ENCODE measurements around the gene EDIL3. TPM values are rescaled to one million over a fixed set of nuclear protein-coding genes. Genes with fewer than 3 reads are reported as not detected.

EDIL3 gene
- total RNA-seq, 1 experiment from 2014 or later = 7.2 TPM

DNA sequence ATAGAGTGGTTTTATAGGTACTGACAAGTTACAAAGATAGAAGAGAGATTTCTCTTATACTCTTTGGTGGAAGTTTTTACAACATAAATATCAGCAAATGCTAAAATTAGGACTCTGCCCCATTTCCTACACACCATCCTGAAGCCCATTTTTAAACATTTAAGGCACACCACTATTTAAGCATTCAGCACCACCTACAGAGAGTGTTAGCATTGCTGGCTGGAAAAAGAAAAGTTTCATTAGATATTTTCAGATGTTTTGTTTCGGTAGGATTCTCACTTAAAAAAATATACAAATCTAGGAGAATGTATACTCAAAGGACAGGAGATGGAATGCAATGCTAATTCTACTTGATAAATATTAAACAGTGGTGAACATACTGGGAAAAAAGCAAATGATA lies 471.1 kb downstream of the EDIL3 start:
- H3K27ac ChIP-seq = no peak overlapping the region
- H3K4me3 ChIP-seq = no peak overlapping the region
- no TSS peak for BruUV-seq (replicated peaks)
- TF ChIP-seq EZH2 (IDR thresholded peaks at IDR 0.05; ENCODE audit: low read depth) = no peak
- TF ChIP-seq, protein P1, sequence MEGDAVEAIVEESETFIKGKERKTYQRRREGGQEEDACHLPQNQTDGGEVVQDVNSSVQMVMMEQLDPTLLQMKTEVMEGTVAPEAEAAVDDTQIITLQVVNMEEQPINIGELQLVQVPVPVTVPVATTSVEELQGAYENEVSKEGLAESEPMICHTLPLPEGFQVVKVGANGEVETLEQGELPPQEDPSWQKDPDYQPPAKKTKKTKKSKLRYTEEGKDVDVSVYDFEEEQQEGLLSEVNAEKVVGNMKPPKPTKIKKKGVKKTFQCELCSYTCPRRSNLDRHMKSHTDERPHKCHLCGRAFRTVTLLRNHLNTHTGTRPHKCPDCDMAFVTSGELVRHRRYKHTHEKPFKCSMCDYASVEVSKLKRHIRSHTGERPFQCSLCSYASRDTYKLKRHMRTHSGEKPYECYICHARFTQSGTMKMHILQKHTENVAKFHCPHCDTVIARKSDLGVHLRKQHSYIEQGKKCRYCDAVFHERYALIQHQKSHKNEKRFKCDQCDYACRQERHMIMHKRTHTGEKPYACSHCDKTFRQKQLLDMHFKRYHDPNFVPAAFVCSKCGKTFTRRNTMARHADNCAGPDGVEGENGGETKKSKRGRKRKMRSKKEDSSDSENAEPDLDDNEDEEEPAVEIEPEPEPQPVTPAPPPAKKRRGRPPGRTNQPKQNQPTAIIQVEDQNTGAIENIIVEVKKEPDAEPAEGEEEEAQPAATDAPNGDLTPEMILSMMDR (conservative IDR thresholded peaks at IDR 0.05) = no peak
- CTCF ChIA-PET = no interaction called here
- H4K20me1 ChIP-seq (ENCODE audit: insufficient read depth) = no peaks in the 10 kb centered on the region
- H3K9me3 ChIP-seq (ENCODE audit: insufficient read depth, low read depth) = no peaks in the 10 kb centered on the region
- H3K79me2 ChIP-seq (ENCODE audit: low read depth) = no peaks in the 10 kb centered on the region
- POLR2A ChIA-PET (ENCODE audit: unreplicated experiment) = no interaction called here
- no peak overlapping the region for H2AFZ ChIP-seq
- H3K4me2 ChIP-seq = no peak overlapping the region
- H3K9me2 ChIP-seq (ENCODE audit: insufficient read depth) = no peaks in the 10 kb centered on the region
- no peaks in the 10 kb centered on the region for H3K27me3 ChIP-seq (ENCODE audit: insufficient read depth, low read depth)
- no peaks in the 10 kb centered on the region for H3F3A ChIP-seq (ENCODE audit: insufficient read depth, low read depth)
- intact Hi-C loops (cut with micrococcal nuclease; ENCODE audit: unreplicated experiment) = no loop called here
- H3K4me1 ChIP-seq (replicated peaks; ENCODE audit: insufficient read depth) = no peaks in the 10 kb centered on the region
- no peaks in the 10 kb centered on the region for H3K36me3 ChIP-seq (ENCODE audit: low read depth)
- no peak for DNase-seq

- CTCF ChIA-PET = no interaction called here
Measured at GRCh38 chr5:83911367-83911919, 473.2 kb downstream of the EDIL3 start.

GRCh38 chr5:83900306-83900705 lies 484.4 kb downstream of the EDIL3 start:
- intact Hi-C loops (cut with micrococcal nuclease; ENCODE audit: unreplicated experiment) = no loop called here
- H3K27me3 ChIP-seq (ENCODE audit: insufficient read depth, low read depth) = no peaks in the 10 kb centered on the region
- H3K79me2 ChIP-seq (ENCODE audit: low read depth) = no peaks in the 10 kb centered on the region
- TF ChIP-seq, protein P1 (conservative IDR thresholded peaks at IDR 0.05) = no peak
- no peak for TF ChIP-seq EZH2 (IDR thresholded peaks at IDR 0.05; ENCODE audit: low read depth)
- no peaks in the 10 kb centered on the region for H4K20me1 ChIP-seq (ENCODE audit: insufficient read depth)
- no peak overlapping the region for H3K4me3 ChIP-seq
- DNase-seq = no peak
- no peak overlapping the region for H3K27ac ChIP-seq
- no peaks in the 10 kb centered on the region for H3K9me3 ChIP-seq (ENCODE audit: insufficient read depth, low read depth)
- ChIA-PET CTCF (interaction anchor here (0.5 kb wide), 1 partner anchor 186 kb away, joined by 3 read pairs; no protein-coding TSS in a partner anchor), POLR2A (ENCODE audit: unreplicated experiment) (interaction anchor here (0.6 kb wide), 1 partner anchor 101 kb away, joined by 7 read pairs; no protein-coding TSS in a partner anchor)
- no peaks in the 10 kb centered on the region for H3K9me2 ChIP-seq (ENCODE audit: insufficient read depth)
- no peak overlapping the region for H3K4me2 ChIP-seq
- no peak overlapping the region for H2AFZ ChIP-seq
- H3F3A ChIP-seq (ENCODE audit: insufficient read depth, low read depth) = no peaks in the 10 kb centered on the region
- no peaks in the 10 kb centered on the region for H3K4me1 ChIP-seq (replicated peaks; ENCODE audit: insufficient read depth)
- H3K36me3 ChIP-seq (ENCODE audit: low read depth) = no peaks in the 10 kb centered on the region
- BruUV-seq (replicated peaks) = no TSS peak

More at GRCh38 chr5:83911367-83911919, 473.2 kb downstream of the EDIL3 start:
- Histone ChIP-seq H3K4me3 (no peak overlapping the region), H3K9me2 (ENCODE audit: insufficient read depth) (no peaks in the 10 kb centered on the region), H3K9me3 (ENCODE audit: insufficient read depth, low read depth) (no peaks in the 10 kb centered on the region), H2AFZ (no peak overlapping the region), H3K79me2 (ENCODE audit: low read depth) (no peaks in the 10 kb centered on the region), H3K36me3 (ENCODE audit: low read depth) (no peaks in the 10 kb centered on the region), H3K27me3 (ENCODE audit: insufficient read depth, low read depth) (no peaks in the 10 kb centered on the region), H3K4me1 (replicated peaks; ENCODE audit: insufficient read depth) (no peaks in the 10 kb centered on the region), H3K27ac (no peak overlapping the region), H3K4me2 (no peak overlapping the region), H4K20me1 (ENCODE audit: insufficient read depth) (no peaks in the 10 kb centered on the region), H3F3A (ENCODE audit: insufficient read depth, low read depth) (no peaks in the 10 kb centered on the region)
- intact Hi-C loops (cut with micrococcal nuclease; ENCODE audit: unreplicated experiment) = no loop called here
- DNase-seq = no peak
- POLR2A ChIA-PET (ENCODE audit: unreplicated experiment) = no interaction called here
- no TSS peak for BruUV-seq (replicated peaks)
- TF ChIP-seq EZH2 (IDR thresholded peaks at IDR 0.05; ENCODE audit: low read depth) = no peak
- TF ChIP-seq, protein P1 (conservative IDR thresholded peaks at IDR 0.05) = no peak
